Activated T-helper 9 cell treated with anti-CD3 and anti-CD28 coated beads, Interleukin-2, amount 50 U/mL, for 16 hours (primary cell): Measurements from ENCODE around the gene RBM8A.

Source experiments
- DNase-seq: peaks from one replicate; pipeline ENCODE4 v3.0.0-alpha.2; 2020; ENCODE audit warnings: low read depth

Gene RBM8A

GRCh38 chr1:145917595-145917994 is 9.7 kb downstream of the RBM8A start:
- DNase-seq = no peak

- no peak for DNase-seq
Observed at GRCh38 chr1:145916745-145917144, 10.5 kb downstream of the RBM8A start.

- DNase-seq = no peak
Observed at GRCh38 chr1:145912128-145912641, 15.1 kb downstream of the RBM8A start.

GRCh38 chr1:145908653-145909052 is 18.6 kb downstream of the RBM8A start:
- no peak for DNase-seq

GRCh38 chr1:145906954-145907753 is 20.1 kb downstream of the RBM8A start:
- DNase-seq = no peak

GRCh38 chr1:145901312-145902021 is 25.8 kb downstream of the RBM8A start:
- no peak for DNase-seq

GRCh38 chr1:145898756-145899155 is 28.5 kb downstream of the RBM8A start:
- no peak for DNase-seq

- no peak for DNase-seq
Observed at GRCh38 chr1:145897969-145898368, 29.3 kb downstream of the RBM8A start.

GRCh38 chr1:145895471-145895870 is 31.8 kb downstream of the RBM8A start:
- DNase-seq = no peak

GRCh38 chr1:145893306-145894055 is 33.8 kb downstream of the RBM8A start:
- no peak for DNase-seq

- DNase-seq = no peak
Observed at GRCh38 chr1:145892486-145893087, 34.7 kb downstream of the RBM8A start.

GRCh38 chr1:145891587-145892485 is 35.4 kb downstream of the RBM8A start:
- peak; percentile 20 for DNase-seq

GRCh38 chr1:145891143-145891542 is 36.1 kb downstream of the RBM8A start:
- no peak for DNase-seq

- DNase-seq = no peak
Observed at GRCh38 chr1:145889722-145890121, 37.6 kb downstream of the RBM8A start.

- DNase-seq = no peak
Observed at GRCh38 chr1:145887631-145888030, 39.7 kb downstream of the RBM8A start.

GRCh38 chr1:145886816-145887215 is 40.5 kb downstream of the RBM8A start:
- DNase-seq = no peak

GRCh38 chr1:145886390-145886789 is 40.9 kb downstream of the RBM8A start:
- no peak for DNase-seq

GRCh38 chr1:145885738-145886287 is 41.5 kb downstream of the RBM8A start, which contains the start of gene ANKRD35:
TSS of gene ANKRD35 (minus strand) at chr1:145885866. CDS start at chr1:145885758, 108 bp downstream.
- peak; percentile 77 for DNase-seq

GRCh38 chr1:145884675-145885074 is 42.6 kb downstream of the RBM8A start:
- DNase-seq = no peak

GRCh38 chr1:145879775-145880174 is 47.5 kb downstream of the RBM8A start:
- no peak for DNase-seq

GRCh38 chr1:145878724-145879123 is 48.6 kb downstream of the RBM8A start:
- DNase-seq = no peak
